Neural progenitor cell (in vitro differentiated cells): ENCODE measurements around the gene SCFD1.

Source experiments
- CTCF ChIP-seq: fragments of 200-600 bp; sonication (generic); IDR thresholded peaks from 2 replicates; pipeline ENCODE4 v1.5.1; 2017; ENCODE audit warnings: antibody characterized with exemption, mild to moderate bottlenecking
- EZH2 ChIP-seq: fragments of 200-600 bp; sonication (generic); IDR thresholded peaks from 2 replicates; pipeline ENCODE4 v1.6.1; 2017; ENCODE audit warnings: antibody characterized with exemption, mild to moderate bottlenecking, moderate library complexity

GRCh38 chr14:30681752-30682355, 59.7 kb downstream of the SCFD1 start:
- peak; percentile 57 for TF ChIP-seq CTCF
- no peak for TF ChIP-seq EZH2
